OCI-LY7 (cell line): Measurements from ENCODE around the gene PKP1.

Experiments
- CTCF ChIP-seq: fragments of 200-600 bp; sonication (generic); conservative IDR thresholded peaks from 2 replicates; pipeline ENCODE4 v1.5.1; 2014; ENCODE audit warnings: mild to moderate bottlenecking, antibody characterized with exemption, low read length, moderate library complexity, mixed read lengths
- EZH2phosphoT487 ChIP-seq: fragments of 200-600 bp; sonication (generic); IDR thresholded peaks from 2 replicates; pipeline ENCODE4 v1.6.1; 2018; ENCODE audit warnings: low read depth, borderline replicate concordance, mild to moderate bottlenecking, mixed run types, antibody characterized with exemption, low read length, moderate library complexity, mixed read lengths

- TF ChIP-seq CTCF, result no peak
- no peak for TF ChIP-seq EZH2phosphoT487
These were observed 97.8 kb downstream of the PKP1 start for GRCh38 chr1:201381130-201381529.
